GM12892 (cell line): ENCODE data around the gene SPRR2G.

Experiments
- POLR2A ChIP-seq: IDR thresholded peaks from 2 replicates; pipeline ENCODE4 v1.6.1; 2011; ENCODE audit warnings: low read depth, low read length, control low read depth
- POLR2AphosphoS5 ChIP-seq: IDR thresholded peaks from 2 replicates; pipeline ENCODE4 v1.6.1; 2011; ENCODE audit warnings: low read depth, low read length, control low read depth

DNA sequence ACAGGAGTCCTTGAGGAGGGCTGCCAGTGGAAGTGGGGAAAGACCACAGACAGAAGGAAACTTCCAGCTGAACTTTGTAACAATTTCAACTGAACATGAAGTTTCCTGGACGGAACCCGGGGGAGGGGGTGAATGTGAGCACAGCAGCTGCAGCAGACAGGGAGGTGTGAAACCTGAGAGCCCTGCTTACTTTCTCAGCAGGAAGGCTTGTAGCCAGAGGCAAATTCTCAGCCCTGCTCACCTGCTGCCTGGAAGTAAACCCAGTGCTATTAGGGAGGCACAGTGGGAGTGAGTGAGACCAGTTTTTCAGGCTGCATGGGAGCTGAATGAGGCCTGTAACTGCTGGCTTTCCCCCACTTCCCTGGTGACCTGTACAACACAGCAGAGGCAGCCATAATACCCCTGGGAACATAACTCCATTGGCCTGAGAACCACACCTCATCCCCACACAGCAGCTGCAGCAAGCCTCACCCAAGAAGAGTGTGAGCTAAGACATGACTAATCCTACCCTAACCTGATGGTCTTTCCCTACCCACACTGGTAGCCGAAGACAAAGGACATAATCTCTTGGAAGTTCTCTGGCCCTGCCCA is 27.8 kb downstream of the SPRR2G start:
- TF ChIP-seq POLR2AphosphoS5 (no peak), POLR2A (no peak)
